Ascending aorta (tissue), 2 donors: ENCODE results near the gene SPTY2D1. TPM values are rescaled to one million over a fixed set of nuclear protein-coding genes. Genes with fewer than 3 reads are reported as not detected.

Source experiments
- DNase-seq, 2 donors: peaks; one replicate each; pipeline ENCODE4 v3.0.0-alpha.2; 2019; ENCODE audit warnings: low spot score in 2 of 2
- H3K27ac ChIP-seq, 2 donors: fragments of 200-600 bp; sonication (generic); one replicate each; pipeline ENCODE4 v1.5.1; 2016 to 2017; ENCODE audit warnings: mild to moderate bottlenecking in 1 of 2
- H3K27me3 ChIP-seq: fragments of 200-600 bp; sonication (generic); one replicate; pipeline ENCODE4 v1.5.1; 2017
- H3K36me3 ChIP-seq, 2 donors: fragments of 200-600 bp; sonication (generic); one replicate each; pipeline ENCODE4 v1.5.1; 2016
- H3K4me1 ChIP-seq, 2 donors: fragments of 200-600 bp; sonication (generic); one replicate each; pipeline ENCODE4 v1.5.1; 2016 to 2017; ENCODE audit warnings: mild to moderate bottlenecking in 1 of 2
- H3K4me3 ChIP-seq, 2 donors: fragments of 200-600 bp; sonication (generic); one replicate each; pipeline ENCODE4 v1.5.1; 2016 to 2017; ENCODE audit warnings: mild to moderate bottlenecking in 1 of 2
- H3K9me3 ChIP-seq, 2 donors: fragments of 200-600 bp; sonication (generic); one replicate each; pipeline ENCODE4 v1.5.1; 2016
- intact Hi-C: fragments of 100-400 bp; cut with DNase I; formaldehyde crosslinking; loops from one replicate; pipeline ENCODE4 v1.15.1; 2023
- total RNA-seq: library from RNA; depleted of rRNA; stranded (reverse); fragments of >200 nt; gene quantifications from one replicate; pipeline ENCODE4 v1.1.0, GENCODE V29; 2016
- TF ChIP-seq, protein P1 (sequence below), 3 experiments: fragments of 200-600 bp in 2 of 3; fragments of 450-650 bp in 1 of 3; sonication (generic) in 2 of 3; IDR thresholded peaks; one replicate each; pipeline ENCODE4 v1.5.1; 2016 to 2019; ENCODE audit warnings: antibody characterized with exemption in 3 of 3, mild to moderate bottlenecking in 1 of 3, moderate library complexity in 1 of 3

Gene SPTY2D1
- total RNA-seq, 1 donor from 2014 or later: 7.8 TPM

GRCh38 chr11:18566406-18566805, 67.7 kb downstream of the SPTY2D1 start:
- Histone ChIP-seq H3K27ac (no peak overlapping the region), H3K27me3 (no peaks in the 10 kb centered on the region), H3K36me3 (peaks cover 29 to 65% of the 10 kb centered on the region in 2 donors), H3K4me3 (no peak overlapping the region), H3K9me3 (no peaks in the 10 kb centered on the region), H3K4me1 (no peaks in the 10 kb centered on the region)
- intact Hi-C loops: no loop called here
- DNase-seq: no peak
- TF ChIP-seq, protein P1, sequence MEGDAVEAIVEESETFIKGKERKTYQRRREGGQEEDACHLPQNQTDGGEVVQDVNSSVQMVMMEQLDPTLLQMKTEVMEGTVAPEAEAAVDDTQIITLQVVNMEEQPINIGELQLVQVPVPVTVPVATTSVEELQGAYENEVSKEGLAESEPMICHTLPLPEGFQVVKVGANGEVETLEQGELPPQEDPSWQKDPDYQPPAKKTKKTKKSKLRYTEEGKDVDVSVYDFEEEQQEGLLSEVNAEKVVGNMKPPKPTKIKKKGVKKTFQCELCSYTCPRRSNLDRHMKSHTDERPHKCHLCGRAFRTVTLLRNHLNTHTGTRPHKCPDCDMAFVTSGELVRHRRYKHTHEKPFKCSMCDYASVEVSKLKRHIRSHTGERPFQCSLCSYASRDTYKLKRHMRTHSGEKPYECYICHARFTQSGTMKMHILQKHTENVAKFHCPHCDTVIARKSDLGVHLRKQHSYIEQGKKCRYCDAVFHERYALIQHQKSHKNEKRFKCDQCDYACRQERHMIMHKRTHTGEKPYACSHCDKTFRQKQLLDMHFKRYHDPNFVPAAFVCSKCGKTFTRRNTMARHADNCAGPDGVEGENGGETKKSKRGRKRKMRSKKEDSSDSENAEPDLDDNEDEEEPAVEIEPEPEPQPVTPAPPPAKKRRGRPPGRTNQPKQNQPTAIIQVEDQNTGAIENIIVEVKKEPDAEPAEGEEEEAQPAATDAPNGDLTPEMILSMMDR (IDR thresholded peaks at IDR 0.05): no peak

DNA sequence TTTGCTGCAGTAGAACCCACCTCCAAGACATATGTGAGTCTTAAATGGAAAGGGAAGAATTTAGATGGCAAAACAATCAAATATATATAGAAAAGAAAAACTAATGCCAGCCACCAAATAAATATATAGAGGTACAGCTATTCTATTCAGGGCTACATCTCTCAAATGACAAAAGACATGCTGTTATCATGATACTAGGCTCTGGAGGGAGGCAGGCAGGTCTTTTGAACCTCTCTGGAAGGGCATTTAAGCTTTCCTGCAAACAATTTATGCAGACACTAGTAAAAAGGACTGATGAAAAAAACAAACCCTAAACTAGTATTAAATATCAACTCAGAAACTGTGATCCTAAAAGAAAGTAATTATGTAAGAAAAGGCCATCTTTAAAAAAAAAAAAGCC, 70.0 kb downstream of the SPTY2D1 start:
- TF ChIP-seq, protein P1 (IDR thresholded peaks at IDR 0.05): no peak
- Histone ChIP-seq H3K4me3 (no peak overlapping the region), H3K36me3 (peaks cover 42 to 67% of the 10 kb centered on the region in 2 donors), H3K27me3 (no peaks in the 10 kb centered on the region), H3K4me1 (no peaks in the 10 kb centered on the region), H3K9me3 (no peaks in the 10 kb centered on the region), H3K27ac (no peak overlapping the region)
- intact Hi-C loops: no loop called here
- DNase-seq: no peak

- Histone ChIP-seq H3K27me3 (no peaks in the 10 kb centered on the region), H3K27ac (no peak overlapping the region), H3K4me1 (no peaks in the 10 kb centered on the region), H3K4me3 (no peak overlapping the region), H3K36me3 (peaks cover 47 to 75% of the 10 kb centered on the region in 2 donors), H3K9me3 (no peaks in the 10 kb centered on the region)
- no peak for DNase-seq
- TF ChIP-seq, protein P1 (IDR thresholded peaks at IDR 0.05): no peak
- intact Hi-C loops: no loop called here
Observed at GRCh38 chr11:18563090-18563730, 70.9 kb downstream of the SPTY2D1 start.

Other genes with a start within 250 kb of the SPTY2D1 start
- 422 TPM for gene LDHA, start 239.8 kb downstream of the SPTY2D1 start, total RNA-seq
- not detected for gene LDHC, start 222.0 kb downstream of the SPTY2D1 start, total RNA-seq
- gene LDHAL6A, start 178.5 kb downstream of the SPTY2D1 start, total RNA-seq: not detected
- gene TSG101, start 107.4 kb downstream of the SPTY2D1 start, total RNA-seq: 20.3 TPM
- 10.1 TPM for gene UEVLD, start 45.6 kb downstream of the SPTY2D1 start, total RNA-seq
- gene MISFA, start 34.6 kb downstream of the SPTY2D1 start, total RNA-seq: not detected
- gene TMEM86A, start 64.4 kb upstream of the SPTY2D1 start, total RNA-seq: 4.8 TPM
- gene IGSF22, start 91.8 kb upstream of the SPTY2D1 start, total RNA-seq: not detected
- 6.7 TPM for gene PTPN5, start 157.5 kb upstream of the SPTY2D1 start, total RNA-seq